ENCODE data around the gene MEGF10. TPM values are rescaled to one million over a fixed set of nuclear protein-coding genes. Genes with fewer than 3 reads are reported as not detected.

The MEGF10 gene
- polyA plus RNA-seq, 3 donors, result not detected

DNA sequence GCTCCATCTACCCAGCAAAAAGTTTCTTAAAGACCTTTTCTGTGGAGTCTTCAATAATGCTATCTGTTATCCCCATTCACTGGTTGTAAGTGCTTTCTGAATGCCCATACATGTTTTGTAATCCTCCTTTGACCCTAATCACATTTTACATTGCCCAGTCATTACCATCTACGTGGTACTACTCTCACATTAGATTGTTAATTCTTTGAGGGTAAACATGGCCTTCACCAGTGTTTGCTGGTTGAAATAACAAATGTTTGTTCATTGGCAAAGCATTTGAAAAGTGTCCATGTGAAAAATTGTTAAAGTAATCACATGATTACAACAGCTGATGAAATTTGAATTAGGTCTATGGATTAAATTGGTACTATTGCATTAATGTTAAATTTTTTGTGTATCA lies 31.8 kb downstream of the MEGF10 start:
- Histone ChIP-seq H2AFZ (ENCODE audit: insufficient read depth, low read depth, low read length, poor library complexity, severe bottlenecking) (no peak overlapping the region), H3K27me3 (ENCODE audit: control insufficient read depth in 2 of 2, insufficient read depth in 2 of 2, low read length in 2 of 2) (no peaks in the 10 kb centered on the region), H3K27ac (ENCODE audit: low read depth in 1 of 2, low read length in 2 of 2) (no peak overlapping the region), H4K20me1 (ENCODE audit: insufficient read depth, low read length) (no peaks in the 10 kb centered on the region), H3K4me3 (replicated peaks in 1 of 3; ENCODE audit: low read depth in 2 of 3, low read length in 3 of 3) (no peak overlapping the region), H3K9ac (ENCODE audit: insufficient read depth, low read length, poor library complexity, severe bottlenecking) (no peak overlapping the region), H3K4me1 (ENCODE audit: control insufficient read depth in 1 of 2, insufficient read depth in 2 of 2, low read length in 2 of 2) (no peaks in the 10 kb centered on the region), H3K36me3 (replicated peaks in 1 of 2; ENCODE audit: control insufficient read depth in 1 of 2, insufficient read depth in 2 of 2, low read length in 2 of 2) (no peaks in the 10 kb centered on the region), H3K79me2 (ENCODE audit: insufficient read depth, low read length) (no peaks in the 10 kb centered on the region), H3K9me3 (replicated peaks in 1 of 2; ENCODE audit: control insufficient read depth in 1 of 2, insufficient read depth in 1 of 2, low read length in 2 of 2) (no peaks in the 10 kb centered on the region), H3K4me2 (replicated peaks; ENCODE audit: extremely low read depth, low read length, poor library complexity, severe bottlenecking) (no peak overlapping the region)
- Mint-ChIP-seq H3K9me3 (peaks cover 0 to 1% (median 0%) of the 10 kb centered on the region in 7 donors), H3K4me1 (peaks cover 7% of the 10 kb centered on the region), H3K36me3 (no peaks in the 10 kb centered on the region), H3K4me3 (no peak overlapping the region), H3K27ac (no peak overlapping the region), H3K27me3 (ENCODE audit: low read depth in 3 of 3) (peaks cover 0 to 3% (median 0%) of the 10 kb centered on the region in 3 donors)
- intact Hi-C loops (cut with micrococcal nuclease), result no loop called here
- TF ChIP-seq, protein P1, sequence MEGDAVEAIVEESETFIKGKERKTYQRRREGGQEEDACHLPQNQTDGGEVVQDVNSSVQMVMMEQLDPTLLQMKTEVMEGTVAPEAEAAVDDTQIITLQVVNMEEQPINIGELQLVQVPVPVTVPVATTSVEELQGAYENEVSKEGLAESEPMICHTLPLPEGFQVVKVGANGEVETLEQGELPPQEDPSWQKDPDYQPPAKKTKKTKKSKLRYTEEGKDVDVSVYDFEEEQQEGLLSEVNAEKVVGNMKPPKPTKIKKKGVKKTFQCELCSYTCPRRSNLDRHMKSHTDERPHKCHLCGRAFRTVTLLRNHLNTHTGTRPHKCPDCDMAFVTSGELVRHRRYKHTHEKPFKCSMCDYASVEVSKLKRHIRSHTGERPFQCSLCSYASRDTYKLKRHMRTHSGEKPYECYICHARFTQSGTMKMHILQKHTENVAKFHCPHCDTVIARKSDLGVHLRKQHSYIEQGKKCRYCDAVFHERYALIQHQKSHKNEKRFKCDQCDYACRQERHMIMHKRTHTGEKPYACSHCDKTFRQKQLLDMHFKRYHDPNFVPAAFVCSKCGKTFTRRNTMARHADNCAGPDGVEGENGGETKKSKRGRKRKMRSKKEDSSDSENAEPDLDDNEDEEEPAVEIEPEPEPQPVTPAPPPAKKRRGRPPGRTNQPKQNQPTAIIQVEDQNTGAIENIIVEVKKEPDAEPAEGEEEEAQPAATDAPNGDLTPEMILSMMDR (IDR thresholded peaks at IDR 0.05), result no peak
- no peak for DNase-seq
- WGBS (ENCODE audit: insufficient coverage), result no CpG with 5 or more reads among the region's 1 CpG

DNA sequence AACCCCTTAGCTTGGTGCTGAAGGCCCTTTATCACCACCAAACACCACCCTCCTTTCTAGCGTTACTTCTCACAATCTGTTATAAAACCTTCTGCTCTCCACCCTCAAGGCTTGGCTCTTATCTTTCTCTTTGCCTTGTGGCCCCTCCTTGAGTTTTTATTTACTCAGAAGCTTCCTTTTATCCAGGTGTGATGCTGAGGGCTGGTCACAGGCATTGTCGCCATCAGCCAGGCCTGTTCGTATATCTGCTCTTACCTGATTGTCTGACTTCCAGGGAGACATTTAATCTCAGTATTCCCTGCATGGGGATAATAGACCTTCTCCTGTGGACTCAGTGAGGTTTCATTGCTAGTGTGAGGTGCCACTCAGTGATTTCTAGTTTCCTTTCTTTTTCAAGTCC lies 34.2 kb downstream of the MEGF10 start:
- H3K4me2 ChIP-seq (replicated peaks; ENCODE audit: extremely low read depth, low read length, poor library complexity, severe bottlenecking), result no peak overlapping the region
- H3K4me3 Mint-ChIP-seq, result no peak overlapping the region
- no peaks in the 10 kb centered on the region for H3K4me1 ChIP-seq (ENCODE audit: control insufficient read depth in 1 of 2, insufficient read depth in 2 of 2, low read length in 2 of 2)
- no peaks in the 10 kb centered on the region for H3K79me2 ChIP-seq (ENCODE audit: insufficient read depth, low read length)
- H3K9ac ChIP-seq (ENCODE audit: insufficient read depth, low read length, poor library complexity, severe bottlenecking), result no peak overlapping the region
- no peak overlapping the region for H2AFZ ChIP-seq (ENCODE audit: insufficient read depth, low read depth, low read length, poor library complexity, severe bottlenecking)
- intact Hi-C loops (cut with micrococcal nuclease), result no loop called here
- H3K27me3 ChIP-seq (ENCODE audit: control insufficient read depth in 2 of 2, insufficient read depth in 2 of 2, low read length in 2 of 2), result no peaks in the 10 kb centered on the region
- no peaks in the 10 kb centered on the region for H3K9me3 Mint-ChIP-seq
- H4K20me1 ChIP-seq (ENCODE audit: insufficient read depth, low read length), result no peaks in the 10 kb centered on the region
- TF ChIP-seq, protein P1 (IDR thresholded peaks at IDR 0.05), result no peak
- H3K36me3 ChIP-seq (replicated peaks in 1 of 2; ENCODE audit: control insufficient read depth in 1 of 2, insufficient read depth in 2 of 2, low read length in 2 of 2), result no peaks in the 10 kb centered on the region
- no peak overlapping the region for H3K27ac ChIP-seq (ENCODE audit: low read depth in 1 of 2, low read length in 2 of 2)
- 100% methylated on average over 3 of the region's 3 CpGs for WGBS (ENCODE audit: insufficient coverage)
- no peak overlapping the region for H3K4me3 ChIP-seq (replicated peaks in 1 of 3; ENCODE audit: low read depth in 2 of 3, low read length in 3 of 3)
- H3K4me1 Mint-ChIP-seq, result peaks cover 7% of the 10 kb centered on the region
- no peak overlapping the region for H3K27ac Mint-ChIP-seq
- H3K36me3 Mint-ChIP-seq, result no peaks in the 10 kb centered on the region
- H3K9me3 ChIP-seq (replicated peaks in 1 of 2; ENCODE audit: control insufficient read depth in 1 of 2, insufficient read depth in 1 of 2, low read length in 2 of 2), result no peaks in the 10 kb centered on the region
- H3K27me3 Mint-ChIP-seq (ENCODE audit: low read depth in 3 of 3), result no peaks in the 10 kb centered on the region
- DNase-seq, result no peak
